Mucosa of descending colon (tissue), 3 donors: ENCODE data around the gene SLC26A4. TPM values are rescaled to one million over a fixed set of nuclear protein-coding genes. Genes with fewer than 3 reads are reported as not detected.
"Not testable (repeated sequence)": the region's sequence is repeated elsewhere in the genome, so short reads cannot be mapped to it uniquely, and the experiment has no call there.

Experiments used
- ATAC-seq: fragments of 200-7000 bp; cut with Tn5 transposase; one replicate; pipeline ENCODE4 v1.9.1; 2020; ENCODE audit warnings: mild to moderate bottlenecking, moderate library complexity
- DNase-seq, 3 donors: peaks; one replicate each; pipeline ENCODE4 v3.0.0-alpha.2; 2020
- H3K36me3 ChIP-seq: fragments of 200-600 bp; one replicate; pipeline ENCODE4 v1.8.0; 2021; ENCODE audit warnings: low read depth, mild to moderate bottlenecking
- H3K4me1 ChIP-seq: fragments of 200-600 bp; one replicate; pipeline ENCODE4 v1.8.0; 2021; ENCODE audit warnings: low read depth, mild to moderate bottlenecking
- H3K4me3 ChIP-seq: fragments of 200-600 bp; one replicate; pipeline ENCODE4 v1.8.0; 2021; ENCODE audit warnings: mild to moderate bottlenecking
- H3K9me3 ChIP-seq: fragments of 200-600 bp; one replicate; pipeline ENCODE4 v1.8.0; 2021; ENCODE audit warnings: mild to moderate bottlenecking
- CTCF ChIP-seq: fragments of 200-600 bp; IDR thresholded peaks from one replicate; pipeline ENCODE4 v1.8.0; 2022; ENCODE audit warnings: antibody characterized with exemption, mild to moderate bottlenecking
- intact Hi-C, 2 donors: fragments of 100-400 bp; cut with DNase I in 1 of 2; cut with micrococcal nuclease in 1 of 2; formaldehyde crosslinking; loops; one replicate each; pipeline versions ENCODE4 v1.11.0 to v1.11.1; 2022; cut with DNase I, micrococcal nuclease
- total RNA-seq, 3 donors: library from RNA; stranded (reverse); fragmentation: NEBNext Ultra II Directional in 2 of 3; extraction: Animal tissue kit (Norgen Biotek cat#: 25700) in 2 of 3; gene quantifications; one replicate each; pipeline versions ENCODE4 v1.2.1 to v1.2.4, GENCODE V29; 2021 to 2023
- donor health status: DM: no; HTN: no; CAD: no; lungs with moderate emphysema.
- donor health status: DM: no; HTN: no; CAD: no.
- donor health status: DM: no; HTN: yes; CAD: no.

SLC26A4 gene
- total RNA-seq, 3 donors from 2014 or later, result 0.48 to 1.4 (median 0.57) TPM

- Histone ChIP-seq H3K9me3 (no peaks in the 10 kb centered on the region), H3K4me3 (no peak overlapping the region), H3K36me3 (no peaks in the 10 kb centered on the region), H3K4me1 (no peaks in the 10 kb centered on the region)
- no peak for TF ChIP-seq CTCF
- ATAC-seq (no peak), DNase-seq (no peak)
- intact Hi-C loops, result no loop called here
Observed at GRCh38 chr7:107631588-107632491, 28.8 kb upstream of the SLC26A4 start.

DNA sequence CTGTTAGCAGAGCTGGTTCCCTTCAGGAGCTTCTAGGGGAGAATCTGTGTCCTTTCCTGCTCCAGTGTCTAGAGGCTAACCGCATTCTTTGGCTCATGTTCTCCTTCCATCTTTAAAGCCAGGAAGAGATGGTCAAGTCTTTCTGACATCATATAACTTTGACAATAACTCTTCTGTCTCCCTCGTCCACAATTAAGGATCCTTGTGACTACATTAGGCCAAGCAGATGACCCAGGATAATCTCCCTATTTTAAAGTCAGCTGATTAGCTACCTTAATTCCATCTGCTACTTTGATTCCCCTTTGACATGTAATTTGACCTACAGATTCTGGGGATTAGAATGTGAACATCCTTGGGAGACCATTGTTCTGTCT is 28.1 kb upstream of the SLC26A4 start:
- ATAC-seq, result no peak
- Histone ChIP-seq H3K36me3 (no peaks in the 10 kb centered on the region), H3K4me1 (no peaks in the 10 kb centered on the region), H3K9me3 (no peaks in the 10 kb centered on the region), H3K4me3 (no peak overlapping the region)
- DNase-seq, result no peak
- intact Hi-C loops, result no loop called here
- no peak for TF ChIP-seq CTCF

- intact Hi-C loops, result no loop called here
- TF ChIP-seq CTCF, result no peak
- Histone ChIP-seq H3K4me1 (no peaks in the 10 kb centered on the region), H3K4me3 (no peak overlapping the region), H3K9me3 (no peaks in the 10 kb centered on the region), H3K36me3 (no peaks in the 10 kb centered on the region)
- no peak for DNase-seq
- no peak for ATAC-seq
Observed at GRCh38 chr7:107638594-107638993, 22.0 kb upstream of the SLC26A4 start.

DNA sequence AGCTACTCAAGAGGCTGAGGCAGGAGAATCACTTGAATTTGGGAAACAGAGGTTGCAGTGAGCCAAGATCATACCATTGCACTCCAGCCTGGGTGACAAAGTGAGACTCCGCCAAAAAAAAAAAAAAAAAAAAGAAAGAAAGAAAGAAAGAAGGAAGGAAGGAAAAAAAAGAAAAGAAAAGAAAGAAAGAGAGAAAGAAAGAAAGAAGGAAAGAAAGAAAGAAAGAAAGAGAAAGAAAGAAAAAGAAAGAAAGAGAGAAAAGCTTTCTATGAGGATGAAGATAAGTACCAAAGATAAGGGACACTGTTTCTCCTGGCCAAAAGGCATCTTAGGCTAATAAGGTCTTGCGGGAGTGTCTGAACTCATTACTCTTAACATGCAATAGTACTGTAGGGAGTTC is 21.6 kb upstream of the SLC26A4 start:
- H3K4me1 ChIP-seq, H3K36me3 ChIP-seq, H3K4me3 ChIP-seq, ATAC-seq, H3K9me3 ChIP-seq, intact Hi-C loops, DNase-seq: not testable (repeated sequence)

GRCh38 chr7:107641676-107642075 is 19.0 kb upstream of the SLC26A4 start:
- no peak overlapping the region for H3K4me3 ChIP-seq
- intact Hi-C loops, result no loop called here
- no peaks in the 10 kb centered on the region for H3K9me3 ChIP-seq
- ATAC-seq (no peak), DNase-seq (no peak)
- H3K36me3 ChIP-seq, result no peaks in the 10 kb centered on the region
- no peak for TF ChIP-seq CTCF
- no peaks in the 10 kb centered on the region for H3K4me1 ChIP-seq

GRCh38 chr7:107642501-107642900 is 18.1 kb upstream of the SLC26A4 start:
- H3K4me3 ChIP-seq, result no peak overlapping the region
- no peak for ATAC-seq
- no peaks in the 10 kb centered on the region for H3K36me3 ChIP-seq
- H3K4me1 ChIP-seq, result no peaks in the 10 kb centered on the region
- TF ChIP-seq CTCF, result no peak
- intact Hi-C loops, result no loop called here
- no peak for DNase-seq
- no peaks in the 10 kb centered on the region for H3K9me3 ChIP-seq
